Raji (cell line): Measurements from ENCODE around the gene WDFY2.

Experiments used
- POLR2A ChIP-seq: IDR thresholded peaks from 2 replicates; pipeline ENCODE4 v1.6.1; 2011; ENCODE audit warnings: low read depth, low read length, control low read depth; ENCODE audit not compliant: insufficient read depth

The WDFY2 gene

GRCh38 chr13:51688937-51689662, 104.8 kb downstream of the WDFY2 start:
- no peak for TF ChIP-seq POLR2A

- no peak for TF ChIP-seq POLR2A
Measured at GRCh38 chr13:51689663-51689996, 105.4 kb downstream of the WDFY2 start.

- no peak for TF ChIP-seq POLR2A
Measured at GRCh38 chr13:51697181-51697580, 112.9 kb downstream of the WDFY2 start.

GRCh38 chr13:51697855-51698254, 113.6 kb downstream of the WDFY2 start:
- TF ChIP-seq POLR2A = no peak

GRCh38 chr13:51698352-51698751, 114.1 kb downstream of the WDFY2 start:
- no peak for TF ChIP-seq POLR2A

GRCh38 chr13:51704399-51705313, 120.4 kb downstream of the WDFY2 start:
- TF ChIP-seq POLR2A = no peak

- TF ChIP-seq POLR2A = no peak
Measured at GRCh38 chr13:51707461-51707860, 123.2 kb downstream of the WDFY2 start.

GRCh38 chr13:51713807-51714206, 129.5 kb downstream of the WDFY2 start:
- TF ChIP-seq POLR2A = no peak

GRCh38 chr13:51714663-51715168, 130.5 kb downstream of the WDFY2 start:
- no peak for TF ChIP-seq POLR2A

- no peak for TF ChIP-seq POLR2A
Measured at GRCh38 chr13:51715613-51716012, 131.4 kb downstream of the WDFY2 start.

- no peak for TF ChIP-seq POLR2A
Measured at GRCh38 chr13:51717786-51718398, 133.6 kb downstream of the WDFY2 start.

GRCh38 chr13:51719394-51719793, 135.1 kb downstream of the WDFY2 start:
- TF ChIP-seq POLR2A = no peak

- no peak for TF ChIP-seq POLR2A
Measured at GRCh38 chr13:51721496-51721895, 137.2 kb downstream of the WDFY2 start.

GRCh38 chr13:51723529-51723928, 139.3 kb downstream of the WDFY2 start:
- TF ChIP-seq POLR2A = no peak

GRCh38 chr13:51724721-51725120, 140.5 kb downstream of the WDFY2 start:
- no peak for TF ChIP-seq POLR2A
